ENCODE results near the gene PNPLA3. TPM values are rescaled to one million over a fixed set of nuclear protein-coding genes. Genes with fewer than 3 reads are reported as not detected.
A peak's percentile ranks its signal among the peaks of the same experiment; 100 is the strongest.

The PNPLA3 gene
- total RNA-seq, 2 donors from 2014 or later, result 0.14 to 0.28 TPM

DNA sequence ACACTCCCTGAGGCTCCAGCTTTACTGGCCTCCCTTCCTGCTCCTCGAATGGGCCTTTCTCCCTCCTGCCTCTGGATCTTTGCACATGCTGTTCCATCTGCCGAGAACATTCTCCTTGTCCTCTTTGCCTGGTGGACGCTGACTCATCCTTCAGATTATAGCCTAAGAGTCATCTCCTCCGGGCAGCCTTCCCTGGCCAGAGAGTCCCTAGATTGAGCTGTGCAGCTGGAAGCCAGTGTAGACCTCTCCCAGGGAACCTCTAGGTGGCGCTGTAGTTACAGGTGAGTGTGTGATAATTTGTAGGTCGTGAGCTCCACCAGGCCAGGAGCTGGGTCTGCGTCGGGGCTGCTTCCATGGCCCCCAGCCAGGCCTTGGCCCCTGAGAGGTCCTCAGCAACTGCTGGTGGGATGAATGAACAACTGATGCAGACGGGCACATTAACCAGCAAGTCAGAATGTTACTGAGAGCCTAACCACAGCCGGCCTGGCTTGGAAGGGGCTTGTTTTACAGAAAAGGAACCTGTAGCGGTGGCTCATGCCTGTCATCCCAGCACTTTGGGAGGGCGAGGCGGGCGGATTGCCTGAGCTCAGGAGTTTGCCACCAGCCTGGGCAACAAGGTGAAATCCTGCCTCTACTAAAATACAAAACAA is 40.5 kb upstream of the PNPLA3 start:
- Histone ChIP-seq H3K4me1 (replicated peaks) (no peaks in the 10 kb centered on the region), H3K36me3 (no peaks in the 10 kb centered on the region), H3K9me3 (no peaks in the 10 kb centered on the region), H3K27me3 (replicated peaks; ENCODE audit: insufficient read depth) (peaks cover 3% of the 10 kb centered on the region), H3K4me3 (no peak overlapping the region), H3K27ac (no peak overlapping the region)
- WGBS, result 40% methylated on average over 12 of the region's 14 CpGs
- TF ChIP-seq POLR2A (IDR thresholded peaks at IDR 0.05) (no peak), POLR2AphosphoS5 (IDR thresholded peaks at IDR 0.05) (no peak)
- TF ChIP-seq, protein P1, sequence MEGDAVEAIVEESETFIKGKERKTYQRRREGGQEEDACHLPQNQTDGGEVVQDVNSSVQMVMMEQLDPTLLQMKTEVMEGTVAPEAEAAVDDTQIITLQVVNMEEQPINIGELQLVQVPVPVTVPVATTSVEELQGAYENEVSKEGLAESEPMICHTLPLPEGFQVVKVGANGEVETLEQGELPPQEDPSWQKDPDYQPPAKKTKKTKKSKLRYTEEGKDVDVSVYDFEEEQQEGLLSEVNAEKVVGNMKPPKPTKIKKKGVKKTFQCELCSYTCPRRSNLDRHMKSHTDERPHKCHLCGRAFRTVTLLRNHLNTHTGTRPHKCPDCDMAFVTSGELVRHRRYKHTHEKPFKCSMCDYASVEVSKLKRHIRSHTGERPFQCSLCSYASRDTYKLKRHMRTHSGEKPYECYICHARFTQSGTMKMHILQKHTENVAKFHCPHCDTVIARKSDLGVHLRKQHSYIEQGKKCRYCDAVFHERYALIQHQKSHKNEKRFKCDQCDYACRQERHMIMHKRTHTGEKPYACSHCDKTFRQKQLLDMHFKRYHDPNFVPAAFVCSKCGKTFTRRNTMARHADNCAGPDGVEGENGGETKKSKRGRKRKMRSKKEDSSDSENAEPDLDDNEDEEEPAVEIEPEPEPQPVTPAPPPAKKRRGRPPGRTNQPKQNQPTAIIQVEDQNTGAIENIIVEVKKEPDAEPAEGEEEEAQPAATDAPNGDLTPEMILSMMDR (IDR thresholded peaks at IDR 0.05), result peak in 3 of 4 experiments; percentile 17 to 36 (median 23)
- intact Hi-C loops (cut with DNase I), result loop anchor here (10.0 kb wide), 1 partner anchor 498 kb away; no protein-coding TSS in a partner anchor
- peak; percentile 38 for DNase-seq (ENCODE audit: low spot score)

DNA sequence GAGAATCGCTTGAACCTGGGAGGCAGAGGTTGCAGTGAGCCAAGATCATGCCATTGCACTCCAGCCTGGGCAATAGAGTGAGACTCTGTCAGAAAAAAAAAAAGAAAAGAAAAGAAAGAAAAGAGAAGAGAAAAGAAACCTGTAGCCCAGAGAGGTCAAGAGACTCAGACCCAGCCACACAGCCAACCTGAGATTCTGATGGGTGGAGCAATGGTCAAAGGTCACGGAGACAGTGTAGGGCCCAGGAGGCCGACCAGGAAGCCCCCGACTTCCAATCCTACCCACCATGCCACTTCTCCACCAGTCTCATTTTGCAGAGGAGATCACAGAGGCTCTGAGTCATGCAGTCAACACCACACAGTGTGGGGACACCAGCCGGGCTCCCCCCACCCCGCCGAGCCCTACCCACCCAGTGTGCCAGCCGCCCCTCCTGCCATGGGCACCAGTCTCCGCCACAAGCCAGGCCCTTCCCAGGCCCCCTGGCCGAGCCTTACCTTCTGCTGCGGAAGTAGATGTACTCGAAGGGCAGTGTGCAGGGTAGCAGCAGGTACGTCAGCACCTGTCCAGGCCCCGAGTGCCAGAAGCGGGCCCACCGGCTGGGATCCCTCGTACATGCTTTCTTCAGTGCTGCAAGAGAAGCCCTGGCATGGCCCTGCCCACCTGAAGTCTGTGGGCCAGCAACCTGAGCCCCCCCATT is 39.7 kb upstream of the PNPLA3 start:
- TF ChIP-seq, protein P1 (IDR thresholded peaks at IDR 0.05), result no peak
- no peak for TF ChIP-seq POLR2AphosphoS5 (IDR thresholded peaks at IDR 0.05)
- no peak for TF ChIP-seq POLR2A (IDR thresholded peaks at IDR 0.05)
- Histone ChIP-seq H3K36me3 (no peaks in the 10 kb centered on the region), H3K27me3 (replicated peaks; ENCODE audit: insufficient read depth) (peaks cover 3% of the 10 kb centered on the region), H3K27ac (no peak overlapping the region), H3K9me3 (no peaks in the 10 kb centered on the region), H3K4me1 (replicated peaks) (no peaks in the 10 kb centered on the region), H3K4me3 (no peak overlapping the region)
- intact Hi-C loops (cut with DNase I), result loop anchor here (10.0 kb wide), 1 partner anchor 499 kb away; no protein-coding TSS in a partner anchor
- 95% methylated on average over 16 of the region's 17 CpGs for WGBS
- DNase-seq (ENCODE audit: low spot score), result no peak

DNA sequence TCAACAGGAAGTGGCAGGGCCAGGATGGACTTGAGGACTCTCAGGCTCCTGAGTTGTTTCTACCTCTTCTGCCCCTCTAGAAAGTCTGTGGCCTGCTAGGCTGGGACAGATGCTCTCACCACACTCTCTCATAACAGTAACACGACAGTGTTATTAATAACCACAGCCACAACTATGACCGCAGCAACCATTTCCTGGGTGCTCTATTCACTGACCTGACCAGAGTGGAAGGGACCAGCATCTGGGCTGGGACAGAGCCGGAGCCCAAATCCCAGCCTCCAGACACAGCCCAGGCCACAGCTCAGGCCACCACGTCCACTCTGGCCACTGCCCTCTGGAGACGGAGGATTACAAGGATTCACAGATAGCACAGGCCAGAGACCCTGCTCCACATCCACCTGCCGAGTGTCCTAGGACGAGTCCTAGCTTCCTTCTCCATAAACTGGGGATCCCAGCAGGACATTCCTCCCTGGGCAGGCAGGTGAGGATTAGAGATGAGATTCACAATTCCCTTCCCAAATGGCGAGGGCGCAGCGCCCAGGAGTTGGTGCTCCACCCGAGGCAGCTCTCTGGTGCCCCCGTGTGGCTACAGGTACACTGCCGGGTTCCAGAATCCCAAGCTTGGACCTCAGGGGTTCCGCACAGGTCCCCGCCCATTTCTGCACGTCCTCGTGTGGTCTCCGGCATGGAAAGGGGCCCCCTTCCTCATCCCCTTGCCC is 38.8 kb upstream of the PNPLA3 start:
- intact Hi-C loops (cut with DNase I), result loop anchor here (10.0 kb wide), 1 partner anchor 500 kb away; no protein-coding TSS in a partner anchor
- TF ChIP-seq, protein P1 (IDR thresholded peaks at IDR 0.05), result peak; percentile 27 to 56 (median 46)
- TF ChIP-seq POLR2A (IDR thresholded peaks at IDR 0.05), result no peak
- no peak for TF ChIP-seq POLR2AphosphoS5 (IDR thresholded peaks at IDR 0.05)
- no peak for DNase-seq (ENCODE audit: low spot score)
- peaks cover 9% of the 10 kb centered on the region for H3K27me3 ChIP-seq (replicated peaks; ENCODE audit: insufficient read depth)
- no peaks in the 10 kb centered on the region for H3K9me3 ChIP-seq
- no peaks in the 10 kb centered on the region for H3K4me1 ChIP-seq (replicated peaks)
- H3K36me3 ChIP-seq, result no peaks in the 10 kb centered on the region
- no peak overlapping the region for H3K27ac ChIP-seq
- no peak overlapping the region for H3K4me3 ChIP-seq
- WGBS, result 26% methylated on average over 18 of the region's 18 CpGs

DNA sequence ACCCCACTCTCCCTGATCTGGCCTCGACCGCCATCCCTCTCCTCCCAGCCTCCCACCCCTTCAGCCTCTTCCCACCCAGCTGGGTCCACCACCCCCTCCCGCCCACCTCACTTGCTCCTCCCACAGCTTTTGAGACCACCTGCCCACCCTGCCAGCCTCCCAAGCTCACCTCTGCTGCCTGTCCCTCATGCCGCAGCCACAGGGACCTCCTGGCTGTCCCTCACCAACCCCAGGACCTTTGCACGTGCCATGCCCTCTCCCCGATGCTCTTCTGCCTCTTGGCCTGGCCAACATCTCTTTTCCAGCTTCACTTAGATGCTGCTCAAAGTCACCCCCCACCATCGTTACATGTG is 38.3 kb upstream of the PNPLA3 start:
- Histone ChIP-seq H3K9me3 (no peaks in the 10 kb centered on the region), H3K27me3 (replicated peaks; ENCODE audit: insufficient read depth) (peaks cover 12% of the 10 kb centered on the region), H3K36me3 (no peaks in the 10 kb centered on the region), H3K4me1 (replicated peaks) (no peaks in the 10 kb centered on the region), H3K4me3 (no peak overlapping the region), H3K27ac (no peak overlapping the region)
- no peak for DNase-seq (ENCODE audit: low spot score)
- intact Hi-C loops (cut with DNase I), result loop anchor here (10.0 kb wide), 1 partner anchor 500 kb away; no protein-coding TSS in a partner anchor
- 65% methylated on average over 7 of the region's 7 CpGs for WGBS
- TF ChIP-seq POLR2AphosphoS5 (IDR thresholded peaks at IDR 0.05), result no peak
- TF ChIP-seq, protein P1 (IDR thresholded peaks at IDR 0.05), result no peak
- no peak for TF ChIP-seq POLR2A (IDR thresholded peaks at IDR 0.05)
